Prostate gland (tissue), 2 donors: Measurements from ENCODE around the gene CAMK1.

Experiments
- CTCF ChIP-seq, 4 experiments: fragments of 200-600 bp in 2 of 4; fragments of 450-650 bp in 2 of 4; sonication (generic) in 2 of 4; IDR thresholded peaks; 1 replicate in 3 of 4; 2 replicates in 1 of 4; pipeline ENCODE4 v1.5.1; 2016 to 2019; ENCODE audit warnings: antibody characterized with exemption in 4 of 4, mild to moderate bottlenecking in 2 of 4, moderate library complexity in 2 of 4
- POLR2A ChIP-seq: fragments of 450-650 bp; IDR thresholded peaks from one replicate; pipeline ENCODE4 v1.6.1; 2016; ENCODE audit warnings: antibody characterized with exemption, mild to moderate bottlenecking

- TF ChIP-seq CTCF (IDR thresholded peaks at IDR 0.05) (no peak), POLR2A (no peak)
Observed at GRCh38 chr3:9727743-9728142, 42.0 kb downstream of the CAMK1 start.
